Measurements from ENCODE around the gene ATG12.
A peak's percentile ranks its signal among the peaks of the same experiment; 100 is the strongest.
"Not testable (repeated sequence)": the region's sequence is repeated elsewhere in the genome, so short reads cannot be mapped to it uniquely, and the experiment has no call there.

ATG12 gene

DNA sequence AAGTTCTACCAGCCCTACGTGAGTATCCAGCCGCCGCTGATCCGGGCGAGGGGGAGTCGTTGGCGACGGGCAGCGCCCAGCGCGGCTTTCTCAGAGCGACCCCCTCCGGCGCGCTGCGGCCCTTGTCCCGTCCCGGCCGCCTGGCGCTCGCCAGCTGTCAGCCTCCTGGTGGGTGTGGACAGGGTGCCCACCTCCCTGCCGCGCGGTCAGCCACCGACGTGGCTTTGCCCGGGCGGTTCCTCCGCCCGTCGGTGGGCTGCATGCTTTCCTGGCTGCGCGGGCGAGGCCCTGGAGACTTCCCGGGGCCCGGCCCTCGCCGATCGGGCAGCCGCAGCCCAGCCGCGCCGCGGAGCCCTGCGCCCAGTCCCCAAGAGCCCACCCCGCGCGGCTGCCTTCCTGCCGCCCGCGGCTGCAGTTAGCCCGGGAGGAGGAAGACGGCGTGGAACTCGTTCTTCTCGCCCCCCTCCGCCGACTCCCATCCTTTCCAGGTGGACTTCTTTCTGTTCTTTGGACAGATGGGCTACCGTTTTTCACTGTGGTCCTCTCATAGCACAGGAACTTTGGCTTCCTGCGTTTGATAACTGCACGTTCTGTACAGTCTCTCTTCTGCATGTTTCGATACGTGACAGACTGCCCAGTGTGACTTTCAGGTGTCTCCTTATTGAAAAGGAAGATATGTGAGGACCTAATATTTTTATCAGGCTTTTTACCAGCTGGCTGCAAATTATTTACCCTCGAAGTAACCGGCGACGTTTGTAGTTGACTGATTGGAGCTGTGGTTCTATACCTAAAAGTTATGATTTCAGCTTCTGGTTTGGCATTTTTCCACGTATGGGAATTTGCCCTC lies 947 bp upstream of the ATG12 start:
- no peak for DNase-seq

DNA sequence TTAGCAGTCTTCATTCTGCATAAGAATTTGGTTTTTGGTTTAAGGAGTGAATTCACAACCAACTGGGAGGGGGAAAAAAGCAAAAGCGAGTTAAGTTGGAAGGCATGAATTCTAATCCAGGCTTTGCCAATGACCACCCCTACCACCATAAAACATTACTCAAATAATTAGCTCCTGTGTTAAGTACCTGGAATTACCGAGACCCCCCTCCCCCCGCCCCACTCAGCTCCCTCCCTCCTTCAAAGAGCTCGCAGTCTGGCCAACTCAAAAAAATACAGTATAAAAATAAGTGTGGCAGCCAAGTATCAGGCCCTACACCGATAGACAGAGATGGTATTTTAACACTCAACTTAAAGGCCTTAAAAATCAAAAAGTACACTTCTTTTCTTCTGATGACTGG lies 492 bp downstream of the ATG12 start:
- no peak for DNase-seq

DNA sequence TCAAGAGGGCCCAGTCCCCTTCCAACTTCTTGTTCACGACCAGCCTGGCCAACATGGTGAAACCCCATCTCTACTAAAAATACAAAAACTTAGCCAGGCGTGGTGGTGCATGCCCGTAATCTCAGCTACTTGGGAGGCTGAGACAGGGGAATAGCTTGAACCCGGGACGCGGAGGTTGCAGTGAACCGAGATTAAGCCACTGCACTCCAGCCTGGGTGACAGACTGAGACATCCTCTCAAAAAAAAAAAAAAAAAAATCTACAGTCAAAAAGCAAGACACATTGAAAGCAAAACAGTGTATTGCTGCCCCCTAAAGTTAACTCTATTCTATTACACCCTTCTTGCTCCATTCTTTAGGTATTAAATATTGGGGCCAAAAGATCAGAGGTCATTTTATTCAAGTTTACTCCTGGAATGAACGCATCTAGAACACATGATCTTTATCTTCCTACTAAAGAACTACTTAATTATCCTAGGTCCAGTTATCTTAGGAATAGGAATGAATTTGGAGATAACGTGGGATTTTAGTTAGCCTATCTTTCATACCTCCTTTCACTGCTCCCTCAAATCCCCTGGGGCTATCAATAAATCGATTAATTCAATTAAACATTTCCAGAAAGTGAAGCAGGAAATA lies 2.4 kb downstream of the ATG12 start:
- no peak for DNase-seq

DNA sequence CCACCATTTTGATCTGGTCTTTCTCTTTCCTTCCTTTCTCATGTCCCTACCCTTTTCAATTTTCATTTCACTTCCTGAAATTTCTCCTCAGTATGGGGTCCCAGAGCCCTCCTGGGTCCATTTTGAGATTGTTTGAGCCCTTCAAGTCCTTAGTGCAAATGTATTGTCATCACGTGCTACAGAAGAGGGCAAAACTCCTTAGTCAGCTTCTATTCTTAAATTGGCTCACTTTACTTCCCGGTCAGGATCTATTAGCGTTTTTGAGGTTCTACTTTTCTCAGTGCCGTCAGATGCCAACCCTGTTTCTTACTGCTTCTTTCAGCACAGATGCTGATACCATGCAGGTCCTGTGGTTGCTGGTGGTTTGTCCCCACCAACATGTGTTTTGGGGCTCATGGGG lies 5.9 kb downstream of the ATG12 start:
- DNase-seq: no peak

DNA sequence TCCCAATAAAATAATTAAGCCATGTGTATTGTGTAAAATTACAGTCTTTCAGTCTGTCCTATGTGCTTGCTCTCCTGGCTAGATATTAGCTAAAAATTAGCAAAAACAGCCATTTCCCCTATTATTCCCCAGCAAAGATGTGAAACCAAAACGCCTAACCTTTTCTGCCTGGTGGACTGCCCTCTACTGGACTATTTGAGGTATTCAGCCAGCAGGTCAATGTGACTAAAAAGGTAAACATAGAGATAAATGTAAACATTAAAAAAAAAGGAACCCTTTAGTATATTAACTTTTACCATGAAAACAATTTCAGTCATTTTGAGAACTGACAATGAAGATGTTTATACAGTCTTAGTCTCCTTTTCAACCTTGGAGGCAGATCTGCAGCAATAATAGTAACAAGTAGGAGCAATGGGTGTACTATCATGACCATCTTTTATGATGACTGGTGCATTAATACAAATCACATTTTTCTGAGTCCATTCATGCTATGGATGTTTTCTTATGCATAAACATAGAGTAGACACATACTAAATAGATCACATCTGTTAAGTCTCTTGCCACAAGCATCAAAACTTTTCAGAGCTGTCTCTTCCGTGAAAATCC lies 10.1 kb downstream of the ATG12 start:
- DNase-seq: no peak

DNA sequence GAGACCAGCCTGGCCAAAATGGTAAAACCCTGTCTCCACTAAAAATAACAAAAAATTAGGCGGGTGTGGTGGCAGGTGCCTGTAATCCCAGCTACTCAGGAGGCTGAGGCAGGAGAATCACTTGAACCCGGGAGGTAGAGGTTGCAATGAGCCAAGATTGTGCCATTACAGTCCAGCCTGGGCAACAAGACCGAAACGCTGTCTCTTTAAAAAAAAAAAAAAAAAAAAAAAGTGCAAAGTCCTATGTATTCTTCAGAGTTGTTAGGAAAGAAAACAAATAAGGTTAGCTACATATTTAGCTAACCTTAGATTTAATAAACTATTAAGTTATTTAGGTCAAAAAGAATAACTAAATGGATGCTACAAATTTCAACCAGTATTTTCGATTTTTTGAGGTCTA lies 11.5 kb downstream of the ATG12 start:
- DNase-seq: no peak

DNA sequence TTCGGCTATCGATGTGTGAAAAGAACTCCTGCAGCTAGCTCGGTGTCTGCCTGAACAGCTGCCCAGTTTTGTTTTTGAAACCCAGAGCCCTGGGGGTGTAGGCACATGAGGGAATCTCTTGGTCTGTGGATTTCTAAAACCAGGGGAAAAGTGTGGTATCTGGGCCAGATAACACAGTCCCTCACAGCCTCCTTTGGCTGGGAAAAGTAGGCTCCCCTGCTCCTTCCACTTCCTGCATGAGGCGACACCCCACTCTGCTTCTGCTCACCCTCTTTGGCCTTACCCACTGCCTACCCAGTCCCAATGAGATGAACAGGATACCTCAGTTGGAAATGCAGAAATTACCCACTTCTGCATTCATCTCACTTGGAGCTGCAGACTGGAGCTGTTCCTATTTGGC lies 15.4 kb downstream of the ATG12 start:
- DNase-seq: no peak

DNA sequence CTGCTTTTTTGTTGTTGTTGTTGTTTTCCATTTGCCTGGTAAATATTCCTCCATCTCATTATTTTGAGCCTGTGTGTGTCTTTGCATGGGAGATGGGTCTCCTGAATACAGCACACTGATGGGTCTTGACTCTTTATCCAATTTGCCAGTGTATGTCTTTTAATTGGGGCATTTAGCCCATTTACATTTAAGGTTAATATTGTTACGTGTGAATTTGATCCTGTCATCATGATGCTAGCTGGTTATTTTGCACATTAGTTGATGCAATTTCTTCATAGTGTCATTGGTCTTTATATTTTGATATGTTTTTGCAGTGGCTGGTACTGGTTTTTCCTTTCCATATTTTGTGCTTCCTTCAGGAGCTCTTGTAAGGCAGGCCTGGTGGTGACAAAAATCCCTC lies 16.4 kb downstream of the ATG12 start:
- not testable (repeated sequence) for DNase-seq

DNA sequence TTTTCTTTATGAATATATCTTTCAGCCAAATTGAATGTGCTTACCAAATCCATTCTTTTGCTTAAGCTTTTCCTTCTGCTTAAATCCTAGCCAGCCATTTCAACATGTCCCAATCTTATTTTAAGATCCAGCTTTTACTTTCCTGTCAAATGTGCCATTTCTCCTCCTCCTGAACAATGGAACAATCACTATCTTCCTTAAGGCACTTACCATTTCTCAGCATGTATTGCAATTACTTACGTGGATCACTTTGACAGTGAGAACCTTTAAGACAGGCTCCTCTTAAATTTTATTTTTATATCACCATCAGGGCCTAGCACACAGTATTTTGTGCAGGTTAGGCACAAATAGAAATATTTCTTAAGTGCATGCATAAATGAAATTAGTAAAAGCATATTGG lies 20.5 kb downstream of the ATG12 start:
- DNase-seq: no peak

DNA sequence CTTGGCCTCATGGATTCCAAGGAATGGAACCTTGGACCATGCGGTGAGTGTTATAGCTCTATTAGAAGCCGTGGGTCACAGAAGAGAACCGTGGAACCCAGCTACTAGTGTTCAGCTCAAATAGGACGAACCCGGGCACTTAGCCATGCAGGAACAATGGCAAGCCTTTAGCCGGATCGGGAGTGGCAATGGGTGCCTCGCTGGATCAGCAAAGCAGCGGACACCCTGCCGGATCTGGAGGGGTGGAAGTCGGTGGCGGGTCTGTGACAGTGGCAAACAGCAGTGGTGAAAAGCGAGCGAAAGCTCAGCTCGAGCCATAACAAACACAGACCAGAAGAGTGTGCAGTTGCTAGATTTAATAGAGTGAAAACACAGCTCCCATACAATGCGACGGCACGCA lies 22.5 kb downstream of the ATG12 start:
- no peak for DNase-seq

DNA sequence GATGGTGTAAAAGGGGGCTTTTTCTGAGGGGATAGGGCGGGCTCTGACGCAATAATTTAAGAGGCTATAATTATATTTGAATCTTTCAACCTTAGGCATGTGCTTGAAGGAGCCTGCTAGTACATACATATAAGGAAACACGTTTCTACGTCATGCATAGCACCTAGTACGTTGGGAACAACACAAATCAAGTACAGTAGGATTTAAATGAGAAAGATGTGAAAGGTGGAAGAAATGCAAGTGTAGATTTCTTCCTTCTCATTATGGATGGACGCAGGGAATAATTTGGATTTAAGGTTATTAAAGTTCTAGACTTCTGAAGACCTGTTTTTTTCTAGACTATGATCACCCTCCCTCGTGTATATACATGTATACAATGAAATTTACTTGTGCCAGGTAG lies 24.0 kb downstream of the ATG12 start:
- DNase-seq: no peak

DNA sequence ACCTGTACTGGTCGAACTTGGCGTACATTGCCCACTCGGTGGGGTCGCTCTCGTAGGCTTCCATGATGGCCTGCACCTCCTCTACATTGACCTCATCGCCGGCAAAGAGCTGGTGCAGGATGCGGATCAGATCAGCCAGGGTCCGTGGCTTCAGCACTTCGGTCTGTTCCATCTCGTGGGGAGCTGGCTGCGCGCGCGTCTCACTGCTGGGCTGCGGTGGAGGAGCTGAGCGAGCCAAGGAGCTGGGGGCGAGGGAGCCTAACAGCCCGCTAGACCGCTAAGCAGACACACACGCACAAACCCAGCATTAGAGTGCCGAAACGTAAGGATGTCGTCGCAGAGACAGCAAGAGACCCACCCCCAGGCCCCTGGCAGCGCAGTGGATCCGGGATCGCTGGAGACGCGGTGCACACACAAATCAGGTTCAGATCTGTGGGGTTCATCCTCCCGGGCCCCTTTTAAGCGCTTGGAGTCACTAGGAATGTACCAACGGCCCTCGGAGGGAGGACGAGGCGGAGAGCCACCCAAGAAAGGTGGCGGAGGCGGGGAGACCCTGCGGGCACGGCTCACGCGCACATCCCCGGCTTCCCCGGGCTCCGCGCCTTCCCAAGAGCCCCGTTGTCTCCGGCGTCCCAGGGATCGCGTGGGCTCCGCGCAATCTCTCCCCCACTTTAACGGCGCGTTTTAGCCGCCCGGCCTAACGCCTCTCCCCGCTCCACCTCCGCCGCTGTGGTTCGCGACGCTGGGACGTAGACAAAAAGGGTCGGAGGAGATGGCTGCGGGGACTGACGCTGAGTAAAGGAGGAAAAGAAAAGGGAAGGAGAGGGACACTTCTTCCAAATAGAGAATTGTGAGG lies 24.9 kb downstream of the ATG12 start, which contains the start of gene CDO1:
CDO1 (minus strand) TSS at position 434 of the 856 bp plus-strand sequence; CDS start at position 172, 262 bp downstream.
- peak; percentile 90 for DNase-seq

DNA sequence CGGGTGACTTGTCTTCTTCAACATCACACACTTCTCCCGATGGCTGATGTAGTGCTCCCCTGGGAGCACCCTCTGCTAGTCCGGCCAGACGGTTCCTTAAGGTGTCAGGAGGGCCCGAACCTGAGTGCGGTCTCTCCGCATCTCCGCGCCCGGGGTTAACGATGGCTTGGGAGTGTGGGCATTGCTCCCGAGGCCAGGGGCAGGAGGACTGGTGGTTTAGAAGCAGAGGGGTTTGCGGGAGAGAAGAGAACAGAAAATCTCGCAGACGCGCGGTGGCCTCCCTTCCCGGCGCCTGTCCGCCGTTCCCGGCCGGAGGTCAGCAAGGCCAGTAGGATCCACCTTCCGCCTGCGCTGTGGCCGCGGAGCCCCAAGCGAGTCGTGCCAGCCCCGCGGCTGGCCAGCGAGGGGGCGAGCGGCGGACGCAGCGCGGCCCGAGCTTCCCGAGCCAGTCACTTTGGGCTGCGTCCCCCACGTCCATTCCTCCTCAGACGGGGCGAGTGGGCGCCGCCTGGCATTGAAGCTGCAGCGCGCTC lies 25.6 kb downstream of the ATG12 start:
- DNase-seq: peak; percentile 52

DNA sequence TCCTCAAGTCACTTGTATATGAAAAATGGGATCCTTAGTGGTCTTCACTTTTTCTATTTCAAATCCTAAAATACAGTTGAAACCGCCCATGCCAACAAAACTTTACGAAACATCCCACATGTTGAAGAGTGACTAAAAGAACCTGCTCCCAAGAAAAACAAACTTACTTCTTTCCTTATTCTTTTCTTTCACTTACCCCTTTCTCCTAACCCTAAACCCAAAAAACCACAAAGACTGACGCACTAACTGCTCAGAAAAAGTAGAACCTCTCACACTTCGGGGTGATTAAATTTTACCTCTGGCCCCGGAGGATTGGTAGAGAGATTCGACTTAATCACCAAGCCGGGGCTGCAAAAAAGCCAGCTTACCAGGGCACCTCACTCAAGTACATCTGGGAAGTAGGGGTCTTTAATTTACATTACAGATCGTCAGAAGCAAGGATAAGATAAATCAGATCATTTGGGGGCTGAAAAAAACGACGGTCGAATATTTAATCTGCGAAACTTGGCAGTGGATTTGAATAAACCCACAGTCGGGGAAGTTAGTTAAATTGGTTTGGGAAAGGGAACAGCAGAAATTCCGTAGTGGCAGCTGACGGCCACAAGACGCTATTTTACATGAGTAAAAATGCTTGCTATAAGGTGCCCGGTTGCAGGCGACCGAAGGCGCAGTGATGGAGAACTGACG lies 26.2 kb downstream of the ATG12 start:
- no peak for DNase-seq

DNA sequence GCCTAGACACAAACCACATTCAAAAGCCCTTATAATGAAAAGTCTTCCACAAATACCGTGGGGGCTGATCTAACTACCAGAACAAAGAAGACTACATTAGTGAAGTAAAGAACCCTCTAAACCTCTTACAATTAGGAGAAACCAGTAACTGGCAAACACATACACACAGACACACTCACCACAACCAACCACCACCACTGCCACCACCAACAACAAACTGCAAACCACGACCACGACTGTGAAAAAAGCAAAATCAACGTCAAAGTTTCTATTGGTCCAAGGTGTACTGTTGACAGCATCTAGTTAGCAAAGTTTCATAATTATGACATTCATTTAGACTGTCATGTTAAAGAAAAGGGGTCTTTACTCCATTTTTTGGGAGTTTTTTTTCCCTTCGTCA lies 27.6 kb downstream of the ATG12 start:
- no peak for DNase-seq

DNA sequence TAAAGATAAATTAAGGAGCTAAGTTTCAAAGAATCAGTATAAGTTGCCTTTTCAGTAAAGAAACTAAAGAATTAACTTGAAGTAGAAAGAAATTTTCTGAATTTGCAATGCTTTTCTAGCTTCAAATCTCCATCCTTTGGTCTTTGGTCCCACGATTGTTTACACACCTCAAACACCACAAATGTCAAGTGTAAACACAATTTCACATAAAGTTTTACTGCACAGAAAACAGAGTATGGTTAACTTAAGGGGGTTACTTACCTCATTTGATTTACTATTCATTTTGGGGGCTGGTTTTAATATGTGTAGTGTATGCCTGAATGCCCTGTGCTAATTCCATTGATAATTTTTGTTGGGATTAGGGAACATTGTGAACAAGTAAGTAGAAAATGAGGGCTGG lies 29.0 kb downstream of the ATG12 start:
- DNase-seq: no peak

DNA sequence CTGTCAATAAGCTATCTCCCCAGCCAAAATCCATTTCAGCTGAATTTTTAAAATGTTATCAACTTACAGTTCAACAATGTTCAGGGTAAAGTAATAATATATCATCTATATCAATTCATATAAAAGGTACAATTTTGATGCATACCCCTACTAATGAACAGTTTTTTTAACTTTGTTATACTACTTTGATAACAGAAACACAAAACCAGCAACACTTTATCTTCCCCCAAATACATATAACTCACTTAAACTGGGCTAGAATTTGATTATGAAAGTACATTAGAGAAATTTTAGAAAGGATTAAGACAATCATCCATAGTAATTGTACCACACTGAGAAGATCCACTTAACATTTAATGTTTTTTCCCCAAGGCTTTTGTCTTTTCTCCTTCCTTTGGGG lies 30.0 kb downstream of the ATG12 start:
- no peak for DNase-seq

DNA sequence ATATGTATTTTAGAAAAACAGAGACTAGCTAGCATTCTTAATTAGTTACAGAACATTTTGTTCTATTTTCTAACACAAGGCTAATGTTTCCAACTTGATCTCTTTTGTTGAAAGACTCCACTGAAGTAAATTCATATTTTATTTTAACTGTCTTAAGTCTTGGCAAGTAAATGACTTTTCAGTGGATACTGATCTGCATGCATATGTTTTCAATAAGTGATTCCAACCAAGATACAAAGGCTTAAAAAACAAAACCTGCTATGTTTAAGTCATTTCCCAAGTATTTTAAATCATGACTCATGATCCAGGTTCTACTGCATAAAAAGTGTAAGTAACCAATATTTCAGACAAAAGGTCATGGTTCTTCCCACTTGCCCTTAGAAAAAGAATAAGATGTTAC lies 30.6 kb downstream of the ATG12 start:
- no peak for DNase-seq

DNA sequence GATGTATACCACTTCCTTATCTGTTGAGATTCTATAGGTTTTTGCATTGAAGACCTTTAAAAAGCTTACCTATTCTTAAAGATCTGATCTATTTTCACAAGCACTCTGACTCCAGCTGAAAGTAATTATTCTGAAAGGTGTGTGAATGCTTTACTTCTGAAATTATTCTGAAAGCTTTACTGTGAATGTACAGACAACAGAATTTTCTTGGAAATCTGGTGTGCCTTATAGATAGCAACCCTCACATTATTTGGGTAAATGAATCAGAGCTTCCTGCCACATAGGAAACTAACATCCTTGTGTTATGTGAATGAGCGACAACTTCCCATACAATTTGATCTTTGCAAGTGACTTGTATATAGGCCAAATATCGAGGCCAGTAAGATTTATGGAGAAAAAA lies 31.4 kb downstream of the ATG12 start:
- DNase-seq: no peak

DNA sequence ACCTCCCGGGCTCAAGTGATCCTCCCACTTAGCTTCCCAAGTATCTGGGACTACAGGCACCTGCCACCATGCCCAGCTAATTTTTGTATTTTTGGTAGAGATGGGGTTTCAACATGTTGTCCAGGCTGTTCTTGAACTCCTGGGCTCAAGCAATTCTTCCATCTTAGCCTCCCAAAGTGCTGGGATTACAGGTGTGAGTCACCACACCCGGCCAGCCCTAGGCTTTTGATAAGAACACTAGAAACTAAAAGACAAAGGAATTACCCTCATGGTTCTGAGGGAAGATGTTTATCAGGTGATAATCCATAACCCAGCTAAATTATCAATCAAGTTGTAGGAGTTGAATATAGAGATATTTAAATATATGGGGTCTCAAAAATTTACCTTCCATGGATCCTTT lies 33.3 kb downstream of the ATG12 start:
- DNase-seq: not testable (repeated sequence)

DNA sequence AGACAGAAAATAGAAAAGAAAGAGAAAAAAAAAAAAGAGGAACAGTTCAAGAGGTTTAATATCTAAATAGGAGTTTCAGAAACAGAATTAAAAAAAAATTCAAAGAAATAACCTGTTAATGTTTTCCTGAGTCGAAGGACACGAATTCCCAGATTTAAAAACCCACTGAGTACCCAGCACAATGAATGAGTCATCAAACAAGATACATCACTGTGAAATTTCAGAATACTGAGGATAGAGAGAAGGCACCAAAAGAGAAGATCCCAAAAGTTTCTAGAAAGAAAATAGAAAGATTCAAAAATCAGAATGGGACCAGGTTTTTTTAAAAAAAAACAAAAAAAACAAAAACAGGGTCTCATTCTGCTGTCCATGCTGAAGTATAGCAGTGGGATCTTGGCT lies 33.7 kb downstream of the ATG12 start:
- DNase-seq: no peak

DNA sequence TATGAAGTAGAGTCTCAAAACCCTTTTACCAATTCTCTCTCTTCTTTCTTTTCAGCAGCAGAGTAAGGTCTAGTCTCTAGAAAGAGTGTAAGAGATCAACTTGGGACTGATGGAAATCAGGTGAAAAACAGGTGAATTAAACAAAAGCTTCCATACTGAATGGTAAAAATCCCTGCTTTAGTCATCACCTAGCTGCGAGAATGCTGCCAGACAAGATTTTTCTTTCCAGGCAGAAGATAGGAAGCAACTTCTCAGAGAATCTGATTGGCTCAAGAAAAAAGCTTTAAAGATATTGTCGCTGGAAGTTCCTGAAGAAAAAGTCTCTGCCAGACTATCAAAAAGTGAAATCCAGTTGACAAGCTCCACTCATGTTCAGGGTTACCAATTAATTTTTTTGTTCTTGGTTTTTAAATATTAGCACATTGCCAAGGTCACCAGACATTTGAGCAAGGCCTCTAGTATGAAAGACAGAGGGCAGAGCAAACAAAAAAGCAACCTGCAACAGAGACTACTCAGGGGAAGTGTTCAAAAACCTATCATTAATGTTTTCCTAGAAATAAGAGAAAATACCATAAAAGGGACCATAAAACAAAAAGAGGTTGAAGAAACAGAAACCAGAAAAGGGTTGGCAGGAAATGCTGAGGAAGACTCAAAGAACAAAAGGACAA lies 34.2 kb downstream of the ATG12 start:
- no peak for DNase-seq

Measured in right forelimb (tissue), 1 donor.